ENCODE data around the gene FGF21. TPM values are rescaled to one million over a fixed set of nuclear protein-coding genes. Genes with fewer than 3 reads are reported as not detected.
"Not testable (repeated sequence)": the region's sequence is repeated elsewhere in the genome, so short reads cannot be mapped to it uniquely, and the experiment has no call there.

The FGF21 gene
- polyA plus RNA-seq, 1 donor = not detected

GRCh38 chr19:48787331-48787730, 32.0 kb downstream of the FGF21 start:
- DNase-seq = not testable (repeated sequence)

- DNase-seq = no peak
Observed at GRCh38 chr19:48793271-48793670, 37.9 kb downstream of the FGF21 start.

- no peak for DNase-seq
Observed at GRCh38 chr19:48794291-48794690, 39.0 kb downstream of the FGF21 start.

GRCh38 chr19:48795055-48795684, 39.8 kb downstream of the FGF21 start:
- DNase-seq = peak; percentile 93

- DNase-seq = no peak
Observed at GRCh38 chr19:48795685-48796070, 40.4 kb downstream of the FGF21 start.

- no peak for DNase-seq
Observed at GRCh38 chr19:48796298-48797083, 41.2 kb downstream of the FGF21 start.

GRCh38 chr19:48797103-48797502, 41.8 kb downstream of the FGF21 start:
- no peak for DNase-seq

- DNase-seq = no peak
Observed at GRCh38 chr19:48798937-48799336, 43.6 kb downstream of the FGF21 start.

- DNase-seq = no peak
Observed at GRCh38 chr19:48799358-48800300, 44.3 kb downstream of the FGF21 start.

- no peak for DNase-seq
Observed at GRCh38 chr19:48802623-48803022, 47.3 kb downstream of the FGF21 start.

- DNase-seq = no peak
Observed at GRCh38 chr19:48804496-48804895, 49.2 kb downstream of the FGF21 start.

GRCh38 chr19:48805452-48805851, 50.1 kb downstream of the FGF21 start:
- no peak for DNase-seq

- no peak for DNase-seq
Observed at GRCh38 chr19:48806518-48806817, 51.1 kb downstream of the FGF21 start.

GRCh38 chr19:48806818-48807589, 51.7 kb downstream of the FGF21 start:
- no peak for DNase-seq

GRCh38 chr19:48807590-48808308, 52.4 kb downstream of the FGF21 start:
- no peak for DNase-seq

Other genes with a start within 250 kb of the FGF21 start
- 2.0 TPM for gene LMTK3, start 243.7 kb upstream of the FGF21 start, polyA plus RNA-seq (ENCODE audit: insufficient read length)
- 0.38 TPM for gene SULT2B1, start 203.4 kb upstream of the FGF21 start, polyA plus RNA-seq (ENCODE audit: insufficient read length)
- gene SPACA4, start 148.8 kb upstream of the FGF21 start, polyA plus RNA-seq (ENCODE audit: insufficient read length) = not detected
- 0.57 TPM for gene FAM83E, start 140.4 kb upstream of the FGF21 start, polyA plus RNA-seq (ENCODE audit: insufficient read length)
- 969 TPM for gene RPL18, start 136.3 kb upstream of the FGF21 start, polyA plus RNA-seq (ENCODE audit: insufficient read length)
- 19.9 TPM for gene SPHK2, start 136.0 kb upstream of the FGF21 start, polyA plus RNA-seq (ENCODE audit: insufficient read length)
- gene DBP, start 118.1 kb upstream of the FGF21 start, polyA plus RNA-seq (ENCODE audit: insufficient read length) = 9.5 TPM
- gene CA11, start 109.3 kb upstream of the FGF21 start, polyA plus RNA-seq (ENCODE audit: insufficient read length) = 21.1 TPM
- gene NTN5, start 82.5 kb upstream of the FGF21 start, polyA plus RNA-seq (ENCODE audit: insufficient read length) = 1.1 TPM
- gene FUT2, start 59.6 kb upstream of the FGF21 start, polyA plus RNA-seq (ENCODE audit: insufficient read length) = 3.5 TPM
- gene MAMSTR, start 35.8 kb upstream of the FGF21 start, polyA plus RNA-seq (ENCODE audit: insufficient read length) = 6.0 TPM
- gene RASIP1, start 14.9 kb upstream of the FGF21 start, polyA plus RNA-seq (ENCODE audit: insufficient read length) = 11.9 TPM
- gene IZUMO1, start 8.6 kb upstream of the FGF21 start, polyA plus RNA-seq (ENCODE audit: insufficient read length) = 1.1 TPM
- 3.8 TPM for gene FUT1, start 2.9 kb upstream of the FGF21 start, polyA plus RNA-seq (ENCODE audit: insufficient read length)
- 39.9 TPM for gene BCAT2, start 55.5 kb downstream of the FGF21 start, polyA plus RNA-seq (ENCODE audit: insufficient read length)
- gene HSD17B14, start 81.0 kb downstream of the FGF21 start, polyA plus RNA-seq (ENCODE audit: insufficient read length) = 27.4 TPM
- 23.1 TPM for gene PLEKHA4, start 113.1 kb downstream of the FGF21 start, polyA plus RNA-seq (ENCODE audit: insufficient read length)
- gene PPP1R15A, start 116.9 kb downstream of the FGF21 start, polyA plus RNA-seq (ENCODE audit: insufficient read length) = 33.8 TPM
- gene TULP2, start 143.2 kb downstream of the FGF21 start, polyA plus RNA-seq (ENCODE audit: insufficient read length) = 1.6 TPM
- 238 TPM for gene NUCB1, start 144.8 kb downstream of the FGF21 start, polyA plus RNA-seq (ENCODE audit: insufficient read length)
- 4.6 TPM for gene DHDH, start 178.2 kb downstream of the FGF21 start, polyA plus RNA-seq (ENCODE audit: insufficient read length)
- 64.5 TPM for gene BAX, start 199.4 kb downstream of the FGF21 start, polyA plus RNA-seq (ENCODE audit: insufficient read length)
- gene FTL, start 209.8 kb downstream of the FGF21 start, polyA plus RNA-seq (ENCODE audit: insufficient read length) = 2,202 TPM
- 52.2 TPM for gene GYS1, start 237.8 kb downstream of the FGF21 start, polyA plus RNA-seq (ENCODE audit: insufficient read length)
- gene RUVBL2, start 238.4 kb downstream of the FGF21 start, polyA plus RNA-seq (ENCODE audit: insufficient read length) = 80.2 TPM